Lower leg skin (tissue), 4 donors: ENCODE measurements around the gene ACOT11. TPM values are rescaled to one million over a fixed set of nuclear protein-coding genes. Genes with fewer than 3 reads are reported as not detected.

Source experiments
- DNase-seq, 2 donors: peaks; one replicate each; pipeline ENCODE4 v3.0.0-alpha.2; 2019; ENCODE audit warnings: low spot score in 2 of 2
- H3K4me3 ChIP-seq: fragments of 200-600 bp; sonication (generic); 2 replicates; pipeline ENCODE4 v1.5.1; 2017; ENCODE audit warnings: mild to moderate bottlenecking, low read depth; ENCODE audit not compliant: poor library complexity, severe bottlenecking
- CTCF ChIP-seq, 3 donors: fragments of 450-650 bp; IDR thresholded peaks; one replicate each; pipeline ENCODE4 v1.5.1; 2016; ENCODE audit warnings: antibody characterized with exemption in 3 of 3, mild to moderate bottlenecking in 3 of 3, moderate library complexity in 2 of 3
- POLR2A ChIP-seq, 2 donors: fragments of 450-650 bp; IDR thresholded peaks; one replicate each; pipeline ENCODE4 v1.6.1; 2016 to 2017; ENCODE audit warnings: antibody characterized with exemption in 2 of 2, mild to moderate bottlenecking in 1 of 2, moderate library complexity in 1 of 2
- WGBS, 2 donors: methylation state at CpG; one replicate each; pipeline ENCODE4 v1.1.5; 2018; 5-methylcytosine and 5-hydroxymethylcytosine counted together
- intact Hi-C: fragments of 100-400 bp; cut with DNase I; formaldehyde crosslinking; loops from one replicate; pipeline ENCODE4 v1.15.0; 2023; ENCODE audit warnings: low total_unique reads
- total RNA-seq, 4 donors: library from RNA; depleted of rRNA; stranded (reverse); fragments of >200 nt; gene quantifications; one replicate each; pipeline ENCODE4 v1.1.0, GENCODE V29; 2016

The ACOT11 gene
- total RNA-seq, 4 donors from 2014 or later, result 1.9 to 3.9 (median 2.2) TPM

GRCh38 chr1:54599211-54599823 is 51.3 kb downstream of the ACOT11 start:
- intact Hi-C loops, result no loop called here
- no peak for DNase-seq
- TF ChIP-seq POLR2A (IDR thresholded peaks at IDR 0.05) (no peak), CTCF (IDR thresholded peaks at IDR 0.05) (no peak)
- WGBS, 2 donors, result 88 to 92% methylated on average over 13 of the region's 13 CpGs
- no peak overlapping the region for H3K4me3 ChIP-seq

GRCh38 chr1:54600947-54601721 is 53.1 kb downstream of the ACOT11 start:
- DNase-seq, result no peak
- no peak overlapping the region for H3K4me3 ChIP-seq
- 86 to 88% methylated on average over 20 to 21 of the region's 21 CpGs for WGBS, 2 donors
- no peak for TF ChIP-seq CTCF (IDR thresholded peaks at IDR 0.05)
- no peak for TF ChIP-seq POLR2A (IDR thresholded peaks at IDR 0.05)
- intact Hi-C loops, result no loop called here

GRCh38 chr1:54601730-54602129 is 53.7 kb downstream of the ACOT11 start:
- WGBS, 2 donors, result 91 to 94% methylated on average over 10 of the region's 10 CpGs
- no peak for TF ChIP-seq POLR2A (IDR thresholded peaks at IDR 0.05)
- no peak for TF ChIP-seq CTCF (IDR thresholded peaks at IDR 0.05)
- intact Hi-C loops, result no loop called here
- DNase-seq, result no peak
- H3K4me3 ChIP-seq, result no peak overlapping the region

DNA sequence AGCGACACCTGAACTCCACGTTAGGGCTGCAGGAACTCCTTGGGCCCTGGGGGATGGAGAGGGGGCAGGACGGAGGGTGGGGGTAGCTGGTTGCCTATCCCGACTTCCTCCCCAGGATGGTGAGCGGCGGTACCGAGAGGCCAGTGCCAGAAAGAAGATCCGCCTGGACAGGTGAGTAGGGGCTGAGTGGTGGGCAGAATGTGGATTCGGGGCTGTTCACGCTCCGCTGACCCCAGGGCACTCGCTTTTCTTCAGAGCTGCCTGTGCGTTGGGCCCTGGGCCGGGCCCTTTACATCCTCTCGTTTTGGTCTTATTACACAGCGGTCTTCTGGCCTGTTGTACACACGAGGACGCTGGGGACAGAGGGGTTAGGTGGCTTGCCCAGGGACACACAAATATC is 54.5 kb downstream of the ACOT11 start:
- no peak for DNase-seq
- H3K4me3 ChIP-seq, result no peak overlapping the region
- TF ChIP-seq CTCF (IDR thresholded peaks at IDR 0.05), result no peak
- no peak for TF ChIP-seq POLR2A (IDR thresholded peaks at IDR 0.05)
- intact Hi-C loops, result no loop called here
- WGBS, 2 donors, result 93% methylated on average over 18 of the region's 18 CpGs

DNA sequence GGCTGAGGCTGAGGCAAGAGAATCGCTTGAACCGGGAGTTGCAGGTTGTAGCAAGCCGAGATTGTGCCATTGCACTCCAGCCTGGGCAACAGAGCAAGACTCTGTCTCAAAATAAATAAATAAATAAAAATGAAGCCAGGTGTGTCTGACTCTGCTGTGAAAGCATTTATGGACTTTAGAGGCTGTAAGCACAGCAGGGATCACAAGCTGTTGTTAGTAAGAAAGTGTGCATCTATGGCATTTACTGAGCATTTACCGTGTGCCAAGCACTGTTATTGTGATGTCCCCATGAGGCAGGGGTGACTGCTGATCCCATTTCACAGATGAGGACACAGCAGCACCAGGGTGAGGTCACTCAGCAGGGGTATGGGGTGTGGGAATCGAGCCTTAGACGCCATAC is 55.2 kb downstream of the ACOT11 start:
- no peak overlapping the region for H3K4me3 ChIP-seq
- 85 to 86% methylated on average over 6 of the region's 6 CpGs for WGBS, 2 donors
- no peak for DNase-seq
- intact Hi-C loops, result no loop called here
- TF ChIP-seq POLR2A (IDR thresholded peaks at IDR 0.05) (no peak), CTCF (IDR thresholded peaks at IDR 0.05) (no peak)
